T-helper 17 cell (primary cell): ENCODE measurements around the gene NUP210L. TPM values are rescaled to one million over a fixed set of nuclear protein-coding genes. Genes with fewer than 3 reads are reported as not detected.
A peak's percentile ranks its signal among the peaks of the same experiment; 100 is the strongest.
"Not testable (repeated sequence)": the region's sequence is repeated elsewhere in the genome, so short reads cannot be mapped to it uniquely, and the experiment has no call there.

ENCODE experiments used
- ATAC-seq: fragments of 150-1000 bp; cut with Tn5 transposase; 2 replicates; pipeline ENCODE4 v1.10.0; 2021; ENCODE audit warnings: mild to moderate bottlenecking, moderate library complexity
- DNase-seq, 3 donors: peaks; one replicate each; pipeline versions ENCODE4 v3.0.0 to v3.0.0-alpha.2; 2020 to 2021
- H3K9me3 ChIP-seq: one replicate; pipeline ENCODE4 v1.7.0; 2013; ENCODE audit warnings: low read length, mild to moderate bottlenecking; ENCODE audit not compliant: control insufficient read depth, poor library complexity, severe bottlenecking
- H3K27ac Mint-ChIP-seq: one replicate; pipeline ENCODE4 v1.8.0; 2022; ENCODE audit warnings: mild to moderate bottlenecking, moderate library complexity, mixed read lengths
- H3K27me3 Mint-ChIP-seq: one replicate; pipeline ENCODE4 v1.8.0; 2022; ENCODE audit warnings: mixed read lengths
- H3K36me3 Mint-ChIP-seq: one replicate; pipeline ENCODE4 v1.8.0; 2022; ENCODE audit warnings: low read depth, mixed read lengths
- H3K4me1 Mint-ChIP-seq: one replicate; pipeline ENCODE4 v1.8.0; 2022; ENCODE audit warnings: mild to moderate bottlenecking, mixed read lengths
- H3K4me3 Mint-ChIP-seq: one replicate; pipeline ENCODE4 v1.8.0; 2022; ENCODE audit warnings: mild to moderate bottlenecking, moderate library complexity, mixed read lengths
- total RNA-seq, 4 donors: library from RNA in 2 of 4; stranded (reverse) in 2 of 4; gene quantifications; one replicate each; pipeline ENCODE4 v1.2.3 and lab custom pipeline; 2022 to 2026

The NUP210L gene
- total RNA-seq, 2 donors from 2014 or later, result 0.07 TPM; not detected in 1

DNA sequence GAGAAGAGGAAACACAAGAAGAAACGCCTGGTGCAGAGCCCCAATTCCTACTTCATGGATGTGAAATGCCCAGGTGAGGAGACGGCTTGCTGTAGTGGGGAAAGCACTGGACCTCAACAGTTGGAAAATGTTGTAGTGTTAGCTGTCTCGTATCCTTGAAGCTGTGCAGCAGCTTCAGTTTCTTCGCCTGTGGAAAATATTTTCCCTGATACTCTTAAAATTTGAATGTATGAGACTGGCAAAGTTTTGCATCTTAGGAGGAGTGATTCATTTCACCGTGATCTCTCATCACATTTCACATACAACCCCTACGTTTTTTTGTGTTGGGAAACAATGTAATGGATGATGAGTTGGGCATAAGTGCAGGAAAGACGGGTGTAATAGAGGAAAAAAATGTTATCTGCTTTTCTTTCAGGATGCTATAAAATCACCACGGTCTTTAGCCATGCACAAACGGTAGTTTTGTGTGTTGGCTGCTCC lies 163.7 kb downstream of the NUP210L start:
- H3K27ac Mint-ChIP-seq, result peak overlapping the region; percentile 98
- ATAC-seq (no peak), DNase-seq (no peak)
- no peaks in the 10 kb centered on the region for H3K9me3 ChIP-seq
- peaks cover 29% of the 10 kb centered on the region for H3K4me1 Mint-ChIP-seq
- H3K4me3 Mint-ChIP-seq, result peak overlapping the region; percentile 97
- H3K36me3 Mint-ChIP-seq, result peaks cover 11% of the 10 kb centered on the region
- H3K27me3 Mint-ChIP-seq, result no peaks in the 10 kb centered on the region

DNA sequence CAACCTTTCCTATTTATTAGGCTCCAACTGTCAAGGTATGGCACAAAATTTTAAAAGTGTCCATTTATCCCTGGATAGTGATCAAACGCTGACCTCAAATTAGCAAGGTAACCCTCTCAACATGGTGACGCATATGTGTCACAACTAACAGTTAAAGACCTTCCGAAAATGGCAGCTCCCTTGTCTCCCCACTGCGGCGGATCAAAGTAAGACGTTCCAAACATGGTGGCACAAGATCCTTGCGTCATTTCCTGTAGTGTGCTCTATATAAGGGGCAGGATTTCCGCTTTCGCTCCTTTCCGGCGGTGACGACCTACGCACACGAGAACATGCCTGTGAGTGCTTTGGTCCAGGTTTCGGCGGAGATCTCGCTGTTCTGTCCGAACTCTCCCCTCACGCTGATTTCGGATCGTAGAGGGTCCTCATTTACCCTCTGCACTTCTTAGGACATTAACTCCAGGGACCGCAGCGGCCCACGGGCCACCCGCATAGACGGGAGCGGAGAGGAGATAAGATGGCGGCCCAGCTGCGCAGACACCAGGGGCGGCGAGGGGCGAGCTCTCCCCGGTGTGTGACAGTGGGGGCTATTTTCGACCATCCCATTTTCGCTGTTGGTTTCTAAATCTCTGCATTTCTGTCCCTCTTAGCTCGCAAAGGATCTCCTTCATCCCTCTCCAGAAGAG lies 164.3 kb downstream of the NUP210L start, which contains the start of gene RPS27:
Gene RPS27 (plus strand): TSS at position 295 of the 683 bp plus-strand sequence. CDS start 35 bp downstream, at position 330.
- Mint-ChIP-seq H3K27ac (peak within 1 kb of the TSS; percentile 98), H3K4me3 (peak within 1 kb of the TSS; percentile 97), H3K4me1 (peaks cover 32% of the 10 kb centered on the region), H3K27me3 (peaks cover 4% of the 10 kb centered on the region), H3K36me3 (peaks cover 11% of the 10 kb centered on the region)
- peak; percentile 88 for ATAC-seq
- peak; percentile 68 to 80 (median 78) for DNase-seq
- no peaks in the 10 kb centered on the region for H3K9me3 ChIP-seq

DNA sequence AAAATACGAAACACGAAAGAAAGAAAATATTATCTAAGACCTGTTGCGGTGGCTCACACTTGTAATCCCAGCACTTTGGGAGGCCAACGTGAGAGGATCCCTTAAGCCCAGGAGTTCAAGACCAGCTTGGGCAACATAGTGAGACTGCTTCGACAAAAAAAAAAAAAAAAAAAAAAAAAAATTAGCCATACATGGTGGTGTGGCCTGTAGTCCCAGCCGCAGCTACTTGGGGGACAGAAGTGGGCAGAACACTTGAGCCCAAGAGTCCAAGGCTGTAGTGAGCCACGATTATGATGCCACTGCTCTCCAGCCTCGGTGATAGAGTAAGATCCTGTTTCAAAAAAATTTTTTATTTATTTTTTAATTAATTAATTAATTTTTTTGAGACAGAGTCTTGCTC lies 167.3 kb downstream of the NUP210L start:
- Mint-ChIP-seq H3K27me3 (peaks cover 16% of the 10 kb centered on the region), H3K4me1 (peaks cover 33% of the 10 kb centered on the region), H3K4me3 (no peak overlapping the region), H3K27ac (peak overlapping the region; percentile 89), H3K36me3 (peaks cover 8% of the 10 kb centered on the region)
- ATAC-seq (no peak), DNase-seq (no peak)
- no peaks in the 10 kb centered on the region for H3K9me3 ChIP-seq

- H3K27ac Mint-ChIP-seq, result peak within 1 kb of the TSS; percentile 89
- peak within 1 kb of the TSS; percentile 36 for H3K4me3 Mint-ChIP-seq
- H3K27me3 Mint-ChIP-seq, result peaks cover 16% of the 10 kb centered on the region
- no peak for ATAC-seq
- peaks cover 21% of the 10 kb centered on the region for H3K4me1 Mint-ChIP-seq
- H3K9me3 ChIP-seq, result no peaks in the 10 kb centered on the region
- peaks cover 2% of the 10 kb centered on the region for H3K36me3 Mint-ChIP-seq
- DNase-seq, result no peak
Observed at GRCh38 chr1:153985941-153986761, 168.7 kb downstream of the NUP210L start, which contains the start of gene RAB13. RAB13 (minus strand) TSS chr1:153986339; CDS start chr1:153986236, 103 bp downstream.

DNA sequence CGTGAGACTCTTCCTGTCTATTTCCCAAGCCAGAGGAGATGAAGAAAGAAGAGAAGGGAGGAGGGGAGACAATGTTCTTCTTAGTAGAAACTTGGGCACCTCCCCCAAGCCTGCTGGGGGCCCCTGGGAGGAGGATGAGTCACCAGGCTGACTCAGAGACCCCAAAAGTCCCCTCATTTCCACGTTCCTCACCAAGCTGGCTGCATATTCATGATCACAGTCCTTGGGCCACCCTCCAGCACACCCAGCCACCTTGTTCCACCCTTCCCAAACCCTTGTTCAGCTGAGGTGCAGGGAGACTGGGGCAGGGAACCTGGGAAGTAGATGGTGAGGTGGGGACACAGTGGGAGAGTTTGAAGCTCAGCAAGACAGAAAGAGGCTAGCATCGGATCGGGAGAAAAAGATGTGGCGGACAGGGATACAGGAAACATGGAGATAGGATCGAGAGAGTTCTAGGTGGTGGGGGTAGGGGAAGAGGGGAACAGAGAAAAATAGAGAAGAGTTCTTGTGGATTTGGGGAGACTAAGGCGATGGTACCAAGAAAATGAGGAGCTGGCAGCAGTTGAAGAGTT lies 169.4 kb downstream of the NUP210L start:
- no peak for DNase-seq
- Mint-ChIP-seq H3K36me3 (no peaks in the 10 kb centered on the region), H3K27me3 (peaks cover 16% of the 10 kb centered on the region), H3K27ac (peak overlapping the region; percentile 56), H3K4me1 (peaks cover 15% of the 10 kb centered on the region), H3K4me3 (peak overlapping the region; percentile 15)
- no peak for ATAC-seq
- H3K9me3 ChIP-seq, result no peaks in the 10 kb centered on the region

GRCh38 chr1:153984123-153984894 lies 170.6 kb downstream of the NUP210L start:
- H3K4me3 Mint-ChIP-seq, result no peak overlapping the region
- no peaks in the 10 kb centered on the region for H3K36me3 Mint-ChIP-seq
- ATAC-seq (no peak), DNase-seq (no peak)
- peaks cover 16% of the 10 kb centered on the region for H3K27me3 Mint-ChIP-seq
- H3K27ac Mint-ChIP-seq, result peak overlapping the region; percentile 16
- no peaks in the 10 kb centered on the region for H3K9me3 ChIP-seq
- peaks cover 13% of the 10 kb centered on the region for H3K4me1 Mint-ChIP-seq

GRCh38 chr1:153981735-153982134 lies 173.1 kb downstream of the NUP210L start:
- not testable (repeated sequence) for H3K9me3 ChIP-seq, H3K27ac Mint-ChIP-seq, ATAC-seq, H3K4me3 Mint-ChIP-seq, DNase-seq, H3K36me3 Mint-ChIP-seq
- Mint-ChIP-seq H3K27me3 (peaks cover 16% of the 10 kb centered on the region), H3K4me1 (peaks cover 18% of the 10 kb centered on the region)

DNA sequence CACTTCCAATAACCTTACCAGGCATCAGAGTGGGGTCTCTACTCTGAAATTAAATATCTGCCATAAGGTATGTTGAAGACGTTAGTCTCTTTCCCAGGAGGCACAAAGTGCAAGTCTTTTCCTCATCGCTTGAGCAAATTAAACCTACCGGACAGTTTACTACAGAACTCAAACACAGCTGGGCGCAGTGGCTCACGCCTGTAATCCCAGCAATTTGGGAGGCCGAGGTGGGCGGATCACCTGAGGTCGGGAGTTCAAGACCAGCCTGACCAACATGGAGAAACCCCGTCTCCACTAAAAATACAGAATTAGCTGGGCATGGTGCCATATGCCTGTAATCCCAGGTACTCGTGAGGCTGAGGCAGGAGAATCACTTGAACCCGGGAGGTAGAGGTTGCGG lies 175.8 kb downstream of the NUP210L start:
- H3K36me3 Mint-ChIP-seq, DNase-seq, H3K27me3 Mint-ChIP-seq, ATAC-seq, H3K9me3 ChIP-seq: not testable (repeated sequence)
- Mint-ChIP-seq H3K4me1 (peaks cover 23% of the 10 kb centered on the region), H3K4me3 (peak overlapping the region; percentile 94), H3K27ac (peak overlapping the region; percentile 82)

DNA sequence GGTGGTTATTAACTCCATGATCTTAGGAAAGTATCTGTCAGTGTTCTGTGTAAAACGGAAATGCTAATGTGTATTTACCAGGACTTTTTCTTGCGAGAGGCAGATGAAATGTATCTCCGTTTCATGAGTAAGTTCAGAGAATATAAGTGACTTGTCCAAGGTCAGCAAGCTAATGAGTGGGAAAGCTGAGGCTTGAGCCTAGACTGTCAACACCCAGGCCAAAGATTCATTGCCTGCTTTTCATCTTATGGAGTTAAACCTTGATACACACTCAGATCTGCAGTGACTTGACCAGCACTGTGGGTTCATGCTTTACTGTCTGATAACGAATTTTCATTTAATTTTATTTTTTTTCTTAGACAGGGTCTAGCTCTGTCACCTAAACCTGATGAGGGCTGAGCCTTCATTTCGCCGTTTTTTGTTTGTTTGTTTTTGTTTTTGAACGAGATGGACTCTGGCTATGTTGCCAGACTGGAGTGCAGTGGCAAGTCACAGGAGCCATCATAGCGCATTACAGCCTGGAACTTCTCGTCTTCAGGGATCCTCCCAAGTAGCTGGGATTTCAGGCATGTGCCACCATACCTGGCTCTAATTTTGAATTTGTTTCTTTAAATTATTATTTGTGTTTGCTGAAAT lies 176.5 kb downstream of the NUP210L start:
- H3K27ac Mint-ChIP-seq, result peak overlapping the region; percentile 82
- no peak for DNase-seq
- ATAC-seq, result no peak
- H3K4me1 Mint-ChIP-seq, result peaks cover 23% of the 10 kb centered on the region
- H3K4me3 Mint-ChIP-seq, result peak overlapping the region; percentile 94
- no peaks in the 10 kb centered on the region for H3K9me3 ChIP-seq
- H3K27me3 Mint-ChIP-seq, result no peaks in the 10 kb centered on the region
- peaks cover 4% of the 10 kb centered on the region for H3K36me3 Mint-ChIP-seq

GRCh38 chr1:153977250-153978240 lies 177.3 kb downstream of the NUP210L start, which contains the start of gene JTB:
JTB (minus strand) TSS chr1:153977674; CDS start chr1:153977252, 422 bp downstream.
- peaks cover 5% of the 10 kb centered on the region for H3K36me3 Mint-ChIP-seq
- peak within 1 kb of the TSS; percentile 82 for H3K27ac Mint-ChIP-seq
- H3K4me3 Mint-ChIP-seq, result peak within 1 kb of the TSS; percentile 94
- H3K27me3 Mint-ChIP-seq, result no peaks in the 10 kb centered on the region
- peaks cover 23% of the 10 kb centered on the region for H3K4me1 Mint-ChIP-seq
- ATAC-seq, result peak; percentile 97
- peak; percentile 73 to 79 (median 75) for DNase-seq
- no peaks in the 10 kb centered on the region for H3K9me3 ChIP-seq

- Mint-ChIP-seq H3K27ac (peak overlapping the region; percentile 82), H3K4me1 (peaks cover 27% of the 10 kb centered on the region)
- no peak for ATAC-seq
Observed at GRCh38 chr1:153976819-153977249, 178.0 kb downstream of the NUP210L start.

More at GRCh38 chr1:153976819-153977249, 178.0 kb downstream of the NUP210L start:
- H3K9me3 ChIP-seq, result no peaks in the 10 kb centered on the region
- peak overlapping the region; percentile 94 for H3K4me3 Mint-ChIP-seq
- no peak for DNase-seq
- peaks cover 5% of the 10 kb centered on the region for H3K36me3 Mint-ChIP-seq
- no peaks in the 10 kb centered on the region for H3K27me3 Mint-ChIP-seq
